Retinal pigment epithelial cell (primary cell): ENCODE measurements around the gene KIAA1217.

Experiments used
- DNase-seq: peaks from one replicate; pipeline ENCODE4 v3.0.0-alpha.2; 2010; ENCODE audit warnings: low read depth
- H3K4me3 ChIP-seq: 2 replicates; pipeline ENCODE4 v1.5.1; 2011; ENCODE audit warnings: mild to moderate bottlenecking, low read length, control low read depth, moderate library complexity
- TF ChIP-seq, protein P1 (sequence below): conservative IDR thresholded peaks from 2 replicates; pipeline ENCODE4 v1.5.1; 2011; ENCODE audit warnings: low read depth, low read length, control low read depth, inconsistent platforms

KIAA1217 gene

DNA sequence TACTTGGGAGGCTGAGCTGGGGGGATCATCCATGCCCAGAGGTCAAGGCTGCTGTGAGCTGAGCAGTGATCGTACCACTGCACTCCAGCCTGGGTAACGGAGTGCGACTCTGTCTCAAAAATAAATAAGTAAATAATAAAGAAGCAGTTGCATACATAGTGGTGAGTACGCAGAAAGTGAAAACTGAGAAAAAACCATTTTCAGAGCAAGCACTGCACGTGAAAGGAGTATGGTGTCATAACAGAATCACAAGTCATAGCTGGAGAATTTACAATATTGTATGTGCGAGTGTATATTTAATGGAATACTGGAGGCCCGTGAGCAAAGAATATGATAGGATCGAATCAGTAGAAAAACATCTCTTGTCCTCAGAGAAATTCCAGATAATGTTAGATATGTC is 22.3 kb downstream of the KIAA1217 start:
- DNase-seq, result no peak
- TF ChIP-seq, protein P1, sequence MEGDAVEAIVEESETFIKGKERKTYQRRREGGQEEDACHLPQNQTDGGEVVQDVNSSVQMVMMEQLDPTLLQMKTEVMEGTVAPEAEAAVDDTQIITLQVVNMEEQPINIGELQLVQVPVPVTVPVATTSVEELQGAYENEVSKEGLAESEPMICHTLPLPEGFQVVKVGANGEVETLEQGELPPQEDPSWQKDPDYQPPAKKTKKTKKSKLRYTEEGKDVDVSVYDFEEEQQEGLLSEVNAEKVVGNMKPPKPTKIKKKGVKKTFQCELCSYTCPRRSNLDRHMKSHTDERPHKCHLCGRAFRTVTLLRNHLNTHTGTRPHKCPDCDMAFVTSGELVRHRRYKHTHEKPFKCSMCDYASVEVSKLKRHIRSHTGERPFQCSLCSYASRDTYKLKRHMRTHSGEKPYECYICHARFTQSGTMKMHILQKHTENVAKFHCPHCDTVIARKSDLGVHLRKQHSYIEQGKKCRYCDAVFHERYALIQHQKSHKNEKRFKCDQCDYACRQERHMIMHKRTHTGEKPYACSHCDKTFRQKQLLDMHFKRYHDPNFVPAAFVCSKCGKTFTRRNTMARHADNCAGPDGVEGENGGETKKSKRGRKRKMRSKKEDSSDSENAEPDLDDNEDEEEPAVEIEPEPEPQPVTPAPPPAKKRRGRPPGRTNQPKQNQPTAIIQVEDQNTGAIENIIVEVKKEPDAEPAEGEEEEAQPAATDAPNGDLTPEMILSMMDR, result no peak
- no peak overlapping the region for H3K4me3 ChIP-seq

DNA sequence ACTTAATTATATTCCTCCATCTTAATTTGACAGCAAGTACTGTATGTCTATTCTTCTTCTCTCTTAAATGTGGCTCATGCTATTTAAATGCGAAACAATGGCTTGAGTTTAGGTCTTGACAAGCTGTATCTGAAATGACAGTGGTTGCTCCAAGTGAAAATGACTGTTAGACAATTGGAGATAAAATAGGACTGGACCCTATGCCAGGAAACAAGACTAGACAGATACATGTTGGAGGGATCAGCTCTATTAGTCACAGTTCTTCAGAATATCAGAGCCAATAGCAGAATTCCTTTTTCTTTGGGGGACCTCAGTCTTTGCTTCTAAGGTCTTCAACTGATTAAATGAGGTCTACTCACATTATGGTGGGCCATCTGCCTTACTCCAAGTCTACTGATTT is 25.8 kb downstream of the KIAA1217 start:
- no peak overlapping the region for H3K4me3 ChIP-seq
- no peak for DNase-seq
- TF ChIP-seq, protein P1, result no peak

DNA sequence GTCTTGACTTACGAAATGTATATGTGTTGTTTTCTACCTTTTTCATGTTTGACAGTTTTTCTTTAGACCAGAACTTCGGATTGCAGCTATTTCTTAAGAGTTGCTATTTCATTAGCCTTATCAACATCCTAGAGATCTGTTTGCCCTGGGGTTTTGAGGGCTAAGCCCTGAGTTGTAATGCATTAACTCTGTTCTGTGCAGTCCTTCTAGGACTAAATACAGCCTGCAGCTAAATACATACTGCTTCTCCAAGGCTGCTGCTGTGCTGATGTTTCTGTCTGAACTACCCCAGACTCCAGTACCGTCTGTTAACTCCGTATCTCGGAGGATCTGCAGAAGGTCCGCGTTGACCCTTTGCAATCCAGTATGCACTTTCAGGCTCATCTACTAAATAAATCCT is 26.5 kb downstream of the KIAA1217 start:
- H3K4me3 ChIP-seq, result no peak overlapping the region
- DNase-seq, result no peak
- TF ChIP-seq, protein P1, result no peak

DNA sequence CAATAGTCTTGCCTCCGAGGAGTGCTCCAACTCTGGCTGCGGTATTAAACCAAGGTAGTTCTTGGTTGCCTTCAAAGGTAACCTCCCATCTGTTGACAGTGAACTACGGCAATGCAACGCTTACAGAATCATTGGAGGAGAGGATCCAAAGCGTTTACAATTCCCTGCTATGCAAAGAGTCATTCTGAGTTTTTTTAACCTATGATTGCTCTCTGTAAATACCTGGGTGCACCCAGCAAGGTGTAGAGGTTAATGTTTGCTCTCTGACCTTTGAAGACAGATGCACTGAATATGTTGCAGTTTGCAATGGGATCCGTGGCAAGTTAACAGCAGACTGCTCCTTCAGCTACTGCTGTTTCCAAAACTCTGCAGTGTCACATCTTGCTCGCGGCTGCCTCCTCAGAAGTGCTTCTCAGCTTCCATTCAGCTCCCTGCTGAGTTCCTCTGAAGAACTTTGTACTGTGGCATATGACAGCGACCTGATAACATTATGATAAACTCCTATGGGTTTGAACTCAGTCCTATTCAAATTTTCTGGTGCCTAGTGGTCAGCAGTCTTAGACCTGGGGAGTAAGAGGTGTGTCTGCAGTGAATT is 29.0 kb downstream of the KIAA1217 start:
- TF ChIP-seq, protein P1, result no peak
- DNase-seq, result no peak
- no peak overlapping the region for H3K4me3 ChIP-seq

DNA sequence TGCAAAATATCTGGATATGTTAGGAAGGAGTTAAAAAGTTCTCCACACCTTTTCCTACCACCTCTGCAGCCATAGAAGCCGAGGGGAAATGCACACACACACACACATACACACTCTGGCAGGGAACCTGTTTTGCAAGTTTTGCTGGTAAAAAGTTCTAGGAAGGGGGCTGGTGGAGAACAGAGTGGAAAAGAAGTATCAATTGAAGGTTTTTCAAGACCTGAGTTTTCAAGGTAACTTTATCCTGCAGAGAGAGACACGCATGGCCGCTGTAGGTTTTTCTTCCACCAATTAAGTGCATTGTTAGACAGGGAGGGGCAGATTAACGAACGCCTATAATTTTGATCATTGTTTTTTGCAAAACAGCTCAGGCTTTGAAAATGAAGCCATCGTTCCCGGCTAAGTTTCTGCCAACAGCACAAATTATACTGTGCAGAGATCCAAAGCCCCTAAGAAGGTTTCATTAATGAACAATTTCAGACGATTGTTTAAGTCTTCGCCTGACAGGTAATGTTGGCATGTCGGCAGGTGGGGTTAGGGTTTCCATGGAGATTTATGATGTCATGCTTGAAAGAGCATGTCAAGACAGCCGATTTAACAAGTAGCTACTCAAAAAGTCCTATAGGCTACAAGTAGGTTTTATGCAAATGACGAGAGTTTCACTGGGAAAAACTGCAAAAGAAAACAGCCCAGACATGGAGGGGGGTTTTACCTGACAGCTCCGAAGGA is 29.7 kb downstream of the KIAA1217 start:
- DNase-seq, result peak; percentile 56
- TF ChIP-seq, protein P1, result no peak
- H3K4me3 ChIP-seq, result peak overlapping the region; percentile 56

DNA sequence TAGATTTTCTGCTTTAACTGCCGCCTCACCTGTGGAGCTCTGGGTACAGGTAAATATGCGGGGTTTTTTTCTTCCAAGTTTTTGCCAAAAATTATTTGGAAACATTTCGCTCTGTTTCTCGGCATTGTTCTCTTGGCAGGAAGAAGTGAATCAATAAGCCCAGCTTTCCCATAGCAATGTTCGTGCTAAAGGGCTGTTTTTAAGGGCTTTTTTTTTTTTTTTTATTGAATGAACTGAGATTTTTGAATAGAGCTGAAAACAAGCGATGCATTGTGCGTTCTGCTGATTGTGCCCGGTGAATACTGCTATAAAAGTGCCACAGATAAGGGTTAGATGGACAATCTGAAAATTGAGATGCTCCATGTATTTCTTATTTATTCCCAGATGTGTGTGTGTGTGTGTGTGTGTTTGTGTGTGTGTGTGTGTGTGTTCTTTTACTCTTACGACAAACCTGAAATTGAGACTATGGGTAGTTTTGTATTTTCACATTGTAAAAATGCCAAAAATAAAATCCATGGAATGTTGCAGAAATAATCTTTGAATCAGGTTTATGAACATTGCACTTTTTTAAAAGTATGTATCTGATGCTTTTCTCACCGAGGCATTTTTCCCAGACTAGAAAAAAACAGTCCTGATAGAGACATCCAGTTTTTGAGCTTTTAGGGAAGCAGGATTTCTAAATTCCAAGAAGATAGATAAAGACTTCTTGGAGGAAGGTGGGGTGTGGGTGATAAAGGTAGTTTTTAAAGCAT is 30.5 kb downstream of the KIAA1217 start:
- peak overlapping the region; percentile 56 for H3K4me3 ChIP-seq
- TF ChIP-seq, protein P1, result no peak
- DNase-seq, result no peak
